GM21390 (cell line): ENCODE results near the gene GRIN1.

Experiments
- ATAC-seq: cut with Tn5 transposase; IDR thresholded peaks from one replicate; pipeline ENCODE4 v1.9.1; 2021; ENCODE audit not compliant: unreplicated experiment

The GRIN1 gene

GRCh38 chr9:137163365-137163715 lies 24.4 kb downstream of the GRIN1 start:
- no peak for ATAC-seq

- no peak for ATAC-seq
Observed at GRCh38 chr9:137163805-137164204, 24.9 kb downstream of the GRIN1 start.

GRCh38 chr9:137164370-137165249 lies 25.7 kb downstream of the GRIN1 start:
- ATAC-seq: no peak

GRCh38 chr9:137165250-137165836 lies 26.4 kb downstream of the GRIN1 start:
- no peak for ATAC-seq

- no peak for ATAC-seq
Observed at GRCh38 chr9:137166380-137167229, 27.7 kb downstream of the GRIN1 start.

DNA sequence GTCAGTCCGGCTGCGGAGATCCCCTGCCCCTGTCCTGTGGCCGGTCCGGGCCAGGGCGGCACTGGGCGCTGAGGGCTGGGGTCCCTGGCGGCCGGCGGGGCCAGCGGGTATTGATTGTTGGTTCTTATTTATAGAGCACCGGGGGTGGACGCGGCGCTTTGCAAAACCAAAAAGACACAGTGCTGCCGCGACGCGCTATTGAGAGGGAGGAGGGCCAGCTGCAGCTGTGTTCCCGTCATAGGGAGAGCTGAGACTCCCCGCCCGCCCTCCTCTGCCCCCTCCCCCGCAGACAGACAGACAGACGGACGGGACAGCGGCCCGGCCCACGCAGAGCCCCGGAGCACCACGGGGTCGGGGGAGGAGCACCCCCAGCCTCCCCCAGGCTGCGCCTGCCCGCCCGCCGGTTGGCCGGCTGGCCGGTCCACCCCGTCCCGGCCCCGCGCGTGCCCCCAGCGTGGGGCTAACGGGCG lies 28.4 kb downstream of the GRIN1 start:
- no peak for ATAC-seq

DNA sequence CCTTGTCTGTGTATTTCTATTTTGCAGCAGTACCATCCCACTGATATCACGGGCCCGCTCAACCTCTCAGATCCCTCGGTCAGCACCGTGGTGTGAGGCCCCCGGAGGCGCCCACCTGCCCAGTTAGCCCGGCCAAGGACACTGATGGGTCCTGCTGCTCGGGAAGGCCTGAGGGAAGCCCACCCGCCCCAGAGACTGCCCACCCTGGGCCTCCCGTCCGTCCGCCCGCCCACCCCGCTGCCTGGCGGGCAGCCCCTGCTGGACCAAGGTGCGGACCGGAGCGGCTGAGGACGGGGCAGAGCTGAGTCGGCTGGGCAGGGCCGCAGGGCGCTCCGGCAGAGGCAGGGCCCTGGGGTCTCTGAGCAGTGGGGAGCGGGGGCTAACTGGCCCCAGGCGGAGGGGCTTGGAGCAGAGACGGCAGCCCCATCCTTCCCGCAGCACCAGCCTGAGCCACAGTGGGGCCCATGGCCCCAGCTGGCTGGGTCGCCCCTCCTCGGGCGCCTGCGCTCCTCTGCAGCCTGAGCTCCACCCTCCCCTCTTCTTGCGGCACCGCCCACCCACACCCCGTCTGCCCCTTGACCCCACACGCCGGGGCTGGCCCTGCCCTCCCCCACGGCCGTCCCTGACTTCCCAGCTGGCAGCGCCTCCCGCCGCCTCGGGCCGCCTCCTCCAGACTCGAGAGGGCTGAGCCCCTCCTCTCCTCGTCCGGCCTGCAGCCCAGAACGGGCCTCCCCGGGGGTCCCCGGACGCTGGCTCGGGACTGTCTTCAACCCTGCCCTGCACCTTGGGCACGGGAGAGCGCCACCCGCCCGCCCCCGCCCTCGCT lies 29.0 kb downstream of the GRIN1 start:
- ATAC-seq: no peak

GRCh38 chr9:137168573-137168903 lies 29.6 kb downstream of the GRIN1 start:
- no peak for ATAC-seq

GRCh38 chr9:137168904-137169856 lies 30.2 kb downstream of the GRIN1 start:
- ATAC-seq: no peak

DNA sequence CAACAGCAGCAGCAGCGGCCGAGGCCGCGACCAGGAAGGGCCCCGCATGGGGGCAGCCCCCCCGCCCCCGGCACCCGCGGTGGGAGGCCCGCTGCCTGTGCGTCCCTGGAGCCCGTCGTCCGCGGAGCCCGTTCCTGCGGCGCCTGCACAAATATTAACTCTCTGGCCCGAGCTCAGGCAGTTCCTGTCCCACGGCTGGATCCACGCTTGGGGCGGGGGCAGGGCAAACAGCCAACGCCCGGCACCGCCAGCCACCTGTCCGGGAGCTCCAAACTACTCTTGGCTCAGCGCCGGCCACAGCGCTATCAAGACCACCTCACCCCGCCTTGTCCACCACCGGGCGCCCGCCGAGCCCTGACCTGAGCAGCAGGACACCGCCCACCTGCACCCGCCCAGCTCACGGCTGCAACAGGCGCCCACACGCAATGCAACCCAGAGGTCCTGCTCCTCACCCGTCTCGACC lies 31.0 kb downstream of the GRIN1 start, which contains the start of gene LRRC26:
TSS of gene LRRC26 (minus strand) at position 156 of the 463 bp plus-strand sequence. CDS start at position 48, 108 bp downstream.
- no peak for ATAC-seq

- no peak for ATAC-seq
Observed at GRCh38 chr9:137170486-137171148, 31.7 kb downstream of the GRIN1 start.

- no peak for ATAC-seq
Observed at GRCh38 chr9:137171149-137171900, 32.4 kb downstream of the GRIN1 start.

DNA sequence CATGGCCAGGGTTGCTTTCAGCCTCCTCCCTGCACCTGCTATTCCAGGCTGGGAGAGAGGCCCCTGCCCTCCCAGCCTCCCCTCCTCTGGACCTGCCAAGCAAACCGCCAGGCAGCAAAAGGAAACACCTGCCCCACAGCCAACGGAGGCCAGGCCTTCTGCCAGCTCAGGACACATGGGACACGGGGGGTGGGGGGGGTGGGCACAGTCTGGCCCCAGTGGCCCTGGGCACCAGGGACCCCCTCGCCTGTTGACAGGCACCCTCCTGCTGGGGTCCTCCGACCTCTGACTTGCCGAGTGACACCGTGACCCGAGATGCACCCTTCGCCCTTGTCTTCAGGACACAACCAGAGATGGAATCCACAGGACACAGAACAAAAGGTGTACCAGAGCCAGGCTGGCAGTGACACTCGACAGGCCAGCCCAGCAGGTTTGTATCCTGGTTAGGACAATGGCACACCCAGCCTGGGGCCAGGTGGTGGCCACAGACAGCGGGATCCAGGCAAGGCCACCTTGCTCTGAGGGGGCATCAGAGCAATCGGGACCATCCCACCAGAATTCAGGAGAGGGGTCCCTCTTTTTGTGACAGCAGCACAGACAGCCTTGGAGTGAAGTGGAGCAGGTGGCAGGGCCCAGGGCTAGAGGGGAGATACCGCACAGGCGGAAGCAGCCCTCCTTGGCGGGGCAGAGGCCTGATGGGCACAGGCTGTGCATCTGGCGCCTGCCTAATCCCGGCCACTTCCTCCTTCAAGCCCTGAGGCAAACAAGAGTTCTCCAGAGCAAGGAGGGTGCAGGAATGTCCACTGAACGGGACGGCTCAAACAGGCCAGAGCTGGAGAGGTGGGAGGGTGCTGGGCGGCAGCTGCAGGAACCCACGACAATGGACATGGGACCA lies 34.2 kb downstream of the GRIN1 start:
- no peak for ATAC-seq

DNA sequence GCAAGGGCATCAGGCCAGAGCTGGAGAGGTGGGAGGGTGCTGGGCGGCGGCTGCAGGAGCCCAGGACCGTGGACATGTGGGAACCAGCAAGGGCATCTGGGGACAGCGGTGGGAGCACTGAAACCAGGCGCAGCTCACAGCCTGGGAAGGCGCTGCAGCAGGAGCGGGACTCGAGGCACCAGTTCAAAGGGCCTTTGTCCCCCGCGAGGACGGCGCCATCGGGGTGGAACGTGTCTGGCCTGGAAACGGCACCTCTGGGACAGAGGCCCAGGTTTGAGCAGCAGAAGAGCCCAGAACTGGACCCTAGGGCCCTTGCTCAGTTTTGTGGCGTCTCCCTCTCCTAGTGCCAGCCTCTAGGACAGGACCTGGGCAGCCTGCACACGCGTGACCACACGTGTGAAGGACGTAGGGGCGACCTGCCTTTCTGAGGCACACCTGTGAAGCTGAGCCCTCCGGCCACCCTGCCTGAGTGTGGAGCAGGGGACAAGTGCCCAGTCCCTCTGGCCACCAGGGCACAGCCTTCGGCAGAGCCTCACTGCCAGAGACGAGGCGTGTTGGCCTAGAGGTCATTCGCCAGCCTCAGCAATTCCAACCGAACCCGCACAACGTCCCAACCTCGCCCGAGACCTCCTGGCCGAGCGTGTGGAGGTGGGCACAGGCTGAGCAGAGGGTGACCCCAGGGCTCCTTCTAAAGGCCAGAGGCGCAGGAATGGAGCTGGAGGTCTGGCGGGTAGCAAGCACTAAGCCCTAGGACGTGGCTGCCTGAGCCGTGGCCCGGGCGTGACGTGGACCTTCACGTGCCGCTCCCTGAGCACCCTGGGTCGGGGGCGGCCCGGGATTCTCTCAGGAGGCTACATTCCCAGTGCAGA lies 35.1 kb downstream of the GRIN1 start:
- ATAC-seq: no peak

- no peak for ATAC-seq
Observed at GRCh38 chr9:137174722-137175293, 35.9 kb downstream of the GRIN1 start.
